ENCODE results near the gene MYBPC1.

Gene MYBPC1

DNA sequence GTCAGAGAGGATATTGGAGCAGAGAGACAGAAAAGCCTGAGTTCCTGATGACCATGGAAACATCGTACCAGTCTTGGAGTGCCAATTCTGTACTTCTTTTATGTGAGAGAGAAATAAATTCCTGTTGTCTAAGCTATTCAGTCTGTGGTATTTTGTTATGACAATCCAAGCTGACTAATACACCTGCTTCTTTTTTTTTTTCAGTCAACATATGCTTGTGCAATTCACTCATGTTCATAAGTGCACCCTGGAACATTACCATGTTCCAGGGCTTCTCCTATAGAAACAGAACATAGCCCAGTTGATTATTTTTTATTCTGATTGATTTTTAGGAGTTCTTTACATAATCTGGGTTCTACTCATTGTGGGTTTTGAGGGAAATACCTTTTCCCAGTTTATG lies 100.9 kb downstream of the MYBPC1 start:
- no peak for DNase-seq (ENCODE audit: low spot score)

DNA sequence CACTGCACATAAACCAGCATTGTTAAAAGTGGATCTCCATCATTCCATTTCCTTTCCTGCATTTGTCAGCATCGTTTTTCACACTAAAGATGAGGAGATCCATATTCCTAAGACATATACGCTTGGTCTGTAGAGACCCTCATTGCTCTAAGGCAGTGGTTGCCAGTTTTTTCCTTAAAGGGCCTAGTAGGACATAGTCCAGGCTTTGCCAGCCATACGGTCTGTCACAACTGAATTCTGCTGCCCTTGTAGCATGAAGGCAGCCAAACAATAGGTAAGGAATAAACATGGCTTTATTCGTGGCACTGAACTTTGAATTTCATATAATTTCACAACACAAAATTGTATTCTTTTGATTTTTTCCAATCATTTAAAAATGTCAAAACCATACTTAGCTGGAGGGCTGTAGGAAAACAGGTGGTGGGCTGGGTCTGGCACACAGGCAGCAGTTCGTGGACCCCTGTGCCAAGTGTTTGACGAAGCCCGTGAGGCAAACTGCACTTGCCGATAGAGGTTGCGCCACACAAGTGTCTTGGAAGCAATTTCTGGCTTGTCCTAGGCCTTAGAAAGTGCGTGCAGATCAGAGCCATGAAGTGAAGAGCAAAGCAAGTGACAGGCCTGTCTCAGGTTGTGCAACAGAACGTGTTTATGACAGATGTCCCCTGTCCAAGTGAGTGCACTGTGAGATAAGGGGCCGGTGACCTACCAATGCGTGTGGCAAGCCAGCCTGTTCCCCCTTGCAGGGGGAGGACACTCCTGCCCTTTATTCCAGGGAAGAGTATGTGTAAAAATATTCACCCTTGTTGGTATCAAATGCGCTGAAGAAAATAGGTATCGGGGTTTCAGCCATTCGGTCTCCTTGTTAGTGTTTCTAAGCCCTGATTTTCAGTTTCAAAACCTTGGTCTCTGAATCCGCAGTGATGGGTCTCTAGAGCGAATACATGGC lies 101.8 kb downstream of the MYBPC1 start:
- no peak for DNase-seq (ENCODE audit: low spot score)

DNA sequence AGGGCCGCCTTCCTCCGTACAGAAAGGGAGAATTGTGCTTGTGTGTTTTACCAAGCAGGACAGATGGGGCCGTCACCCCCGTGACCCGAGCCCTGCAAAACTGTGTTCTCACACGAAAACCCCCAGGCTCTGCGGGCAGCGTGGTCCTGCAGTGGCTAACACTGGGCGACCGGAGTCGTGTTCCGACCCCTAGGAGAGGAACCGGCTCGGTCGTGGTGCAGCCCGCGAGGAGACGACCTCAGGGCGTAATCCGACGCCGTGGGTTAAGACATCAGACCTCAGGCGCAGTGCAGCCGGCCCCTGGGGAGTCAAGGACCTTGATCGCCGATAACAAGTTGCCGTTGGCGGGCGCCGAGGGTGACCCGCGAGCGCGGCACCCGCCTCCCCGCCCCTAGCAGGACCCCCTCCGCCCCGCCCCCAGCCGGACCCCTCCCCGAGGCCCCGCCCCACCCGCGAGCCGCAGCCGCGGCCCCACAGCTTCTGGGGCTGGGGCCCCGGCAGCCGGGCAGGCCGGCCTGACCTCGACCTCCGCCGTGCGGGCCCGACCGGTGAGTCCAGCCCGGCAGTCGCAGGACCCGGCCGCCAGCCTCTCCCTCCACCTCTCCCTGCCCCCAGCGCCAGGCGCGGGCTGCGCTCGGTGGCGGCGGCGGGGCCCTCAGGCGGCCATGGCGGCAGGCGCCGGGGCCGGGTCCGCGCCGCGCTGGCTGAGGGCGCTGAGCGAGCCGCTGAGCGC lies 102.6 kb downstream of the MYBPC1 start, which contains the start of gene CHPT1:
Gene CHPT1 (plus strand): TSS at position 444 of the 733 bp plus-strand sequence. CDS start 222 bp downstream, at position 666.
- peak; percentile 28 for DNase-seq (ENCODE audit: low spot score)

DNA sequence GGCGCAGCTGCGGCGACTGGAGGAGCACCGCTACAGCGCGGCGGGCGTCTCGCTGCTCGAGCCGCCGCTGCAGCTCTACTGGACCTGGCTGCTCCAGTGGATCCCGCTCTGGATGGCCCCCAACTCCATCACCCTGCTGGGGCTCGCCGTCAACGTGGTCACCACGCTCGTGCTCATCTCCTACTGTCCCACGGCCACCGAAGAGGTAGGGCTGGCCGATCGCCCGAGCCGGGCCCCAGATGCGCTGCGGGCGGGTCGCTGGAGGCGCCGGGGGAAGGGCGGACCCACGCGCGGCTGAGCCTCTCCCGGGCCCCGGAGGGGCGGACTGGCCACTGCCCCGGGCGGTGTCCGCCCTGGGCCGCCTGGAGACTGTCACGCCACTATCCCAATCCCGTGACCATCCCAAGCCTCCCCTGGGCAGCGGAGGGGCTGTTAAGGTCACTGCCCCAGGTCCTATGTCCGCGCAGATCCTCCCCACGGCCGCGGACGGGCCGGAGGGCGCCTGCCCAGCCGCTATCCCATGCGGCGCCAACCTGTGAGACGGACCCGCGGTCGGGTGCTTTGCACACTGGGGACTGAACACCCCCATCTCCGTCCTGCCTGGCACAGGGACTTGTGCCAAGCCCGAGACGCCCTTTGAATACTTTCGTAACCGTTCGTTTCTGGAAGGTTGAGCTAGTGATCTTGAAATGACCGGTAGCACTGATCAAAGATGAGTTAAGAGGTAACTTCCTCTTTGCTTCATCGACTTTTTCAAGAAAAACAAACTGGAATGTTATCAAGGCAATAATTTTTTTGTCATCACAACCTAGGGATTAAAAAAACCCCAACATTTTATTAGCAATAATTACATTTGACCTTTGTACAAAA lies 103.4 kb downstream of the MYBPC1 start:
- DNase-seq (ENCODE audit: low spot score): peak; percentile 32

DNA sequence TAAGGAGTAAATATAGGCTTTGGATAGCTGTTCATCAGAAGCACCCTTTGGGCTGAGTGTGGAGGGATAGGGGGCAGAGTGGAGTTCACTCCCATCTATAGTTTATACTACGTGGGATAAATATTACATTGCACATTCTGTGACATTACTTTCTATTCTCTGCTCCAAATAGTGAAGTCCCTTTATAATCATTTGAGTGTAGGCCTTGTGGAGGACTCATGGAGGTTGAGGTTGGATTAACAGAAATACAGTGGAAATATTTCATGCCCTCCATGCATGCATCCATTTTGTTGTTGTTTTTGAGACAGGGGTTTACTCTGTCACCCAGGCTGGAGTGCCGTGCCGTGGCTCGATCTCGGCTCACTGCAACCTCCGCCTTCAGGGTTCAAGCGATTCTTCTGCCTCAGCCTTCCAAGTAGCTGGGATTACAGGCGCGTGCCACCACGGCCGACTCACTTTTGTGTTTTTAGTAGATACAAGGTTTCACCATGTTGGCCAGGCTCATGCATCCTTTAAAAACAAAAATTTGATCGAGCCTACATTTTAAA lies 104.1 kb downstream of the MYBPC1 start:
- DNase-seq (ENCODE audit: low spot score): peak; percentile 29

DNA sequence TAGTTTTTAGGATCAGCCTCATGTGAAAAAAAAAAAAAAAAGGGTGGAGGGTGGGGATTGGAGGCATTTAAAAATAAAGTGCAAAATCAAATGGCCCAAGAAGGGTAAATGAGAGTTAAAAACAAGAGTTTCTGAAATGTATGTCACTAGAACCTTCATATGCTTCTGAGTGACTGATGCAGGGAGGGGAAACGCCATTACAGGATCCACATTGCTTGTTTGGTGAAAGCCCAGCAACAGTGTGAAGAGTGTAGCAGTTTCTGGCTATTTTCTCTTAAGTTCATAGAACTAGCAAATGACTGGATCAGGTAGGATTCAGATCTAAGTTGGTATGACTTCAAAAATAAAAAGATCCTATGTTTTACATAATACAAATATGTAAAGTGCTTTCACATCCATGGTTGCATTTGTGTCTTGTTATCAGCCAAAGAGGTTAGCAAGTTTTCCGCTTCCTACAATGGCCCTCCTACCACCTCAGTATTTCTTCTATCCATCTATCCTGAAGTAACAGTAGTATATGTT lies 105.6 kb downstream of the MYBPC1 start:
- DNase-seq (ENCODE audit: low spot score): no peak

DNA sequence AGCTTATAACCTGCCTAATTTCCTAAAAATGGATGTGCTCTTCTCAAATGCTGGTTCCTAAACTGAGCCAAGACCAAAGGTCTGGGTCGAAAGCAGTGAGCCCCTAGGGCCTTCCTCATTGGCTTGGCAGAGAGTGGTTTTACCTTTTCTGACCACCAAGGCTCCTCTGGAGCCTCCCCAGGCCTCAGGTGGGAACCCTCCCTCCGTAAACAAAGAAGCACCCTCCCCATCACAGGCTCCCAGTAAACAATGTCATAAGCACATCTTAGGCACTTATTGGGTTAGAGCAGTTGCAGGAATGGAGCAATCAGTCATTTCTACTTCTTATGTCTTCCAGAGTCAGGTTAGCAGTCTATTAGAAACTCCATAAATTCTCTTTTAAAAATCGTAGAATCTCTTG lies 108.7 kb downstream of the MYBPC1 start:
- DNase-seq (ENCODE audit: low spot score): no peak

DNA sequence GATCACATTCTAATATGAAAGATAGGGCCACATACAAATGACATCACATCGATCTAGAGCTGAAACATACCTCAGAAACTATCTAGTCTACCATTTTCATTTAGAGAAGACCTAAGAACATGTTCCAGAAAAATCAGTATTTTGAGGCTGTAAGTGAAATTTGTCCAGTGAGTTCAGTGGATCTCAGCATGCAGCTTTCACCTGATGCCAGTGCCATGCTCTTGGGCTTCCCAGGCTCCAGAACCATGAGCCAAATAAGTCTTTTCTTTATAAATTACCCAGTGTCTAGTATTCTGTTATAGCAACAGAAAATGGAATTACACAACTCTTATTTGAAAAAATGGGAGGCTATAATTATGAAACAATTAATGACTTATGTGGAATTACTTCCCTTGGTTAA lies 111.6 kb downstream of the MYBPC1 start:
- DNase-seq (ENCODE audit: low spot score): no peak

DNA sequence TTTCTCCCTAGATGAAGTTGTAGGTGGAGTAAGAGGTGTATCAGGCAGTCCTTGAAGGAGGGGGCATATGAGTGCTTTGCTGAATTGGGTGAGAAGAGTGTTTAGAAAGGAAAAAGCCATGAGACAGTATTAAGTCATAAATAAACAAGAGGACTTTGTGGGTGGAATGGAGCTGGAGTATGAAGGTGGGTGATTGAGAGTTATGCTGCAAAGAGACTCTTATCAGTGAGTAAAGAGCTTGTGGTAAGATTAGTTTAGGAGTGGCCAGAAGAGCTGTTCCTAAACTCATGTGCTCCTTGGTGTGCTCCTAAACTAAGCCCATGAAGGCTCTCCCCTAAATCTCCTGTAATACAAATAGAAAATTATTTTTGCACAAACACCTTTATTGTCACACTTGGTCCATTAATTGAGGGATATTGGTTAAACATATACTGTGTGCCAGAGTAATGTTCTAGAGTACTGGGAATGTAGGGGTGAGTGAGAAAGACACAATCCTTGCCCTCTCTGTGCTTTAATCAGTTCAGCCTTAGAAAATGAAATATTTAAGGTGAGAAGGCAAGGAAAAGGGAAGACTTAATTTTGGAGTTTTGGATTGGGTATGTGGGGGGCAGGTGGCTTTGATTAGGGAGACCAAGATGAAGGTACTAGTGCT lies 112.5 kb downstream of the MYBPC1 start:
- no peak for DNase-seq (ENCODE audit: low spot score)

DNA sequence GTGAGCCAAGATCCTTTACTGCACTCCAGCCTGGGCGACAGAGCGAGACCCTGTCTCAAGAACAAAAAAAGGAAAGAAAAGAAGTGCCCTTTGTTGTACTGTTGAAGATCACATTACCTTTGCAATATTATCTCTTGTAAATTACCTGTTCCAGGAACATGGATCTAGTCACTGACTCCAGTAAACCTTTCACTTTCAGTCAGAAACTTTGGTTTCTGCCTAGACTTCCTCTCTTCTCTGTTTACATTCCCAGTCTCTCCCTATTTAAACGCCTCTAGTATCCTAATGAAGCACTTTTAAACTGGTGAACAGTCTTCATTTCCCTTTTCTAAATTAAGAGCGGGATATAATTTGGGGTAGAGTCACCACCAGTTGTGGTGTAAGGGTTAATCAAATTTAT lies 115.5 kb downstream of the MYBPC1 start:
- no peak for DNase-seq (ENCODE audit: low spot score)

DNA sequence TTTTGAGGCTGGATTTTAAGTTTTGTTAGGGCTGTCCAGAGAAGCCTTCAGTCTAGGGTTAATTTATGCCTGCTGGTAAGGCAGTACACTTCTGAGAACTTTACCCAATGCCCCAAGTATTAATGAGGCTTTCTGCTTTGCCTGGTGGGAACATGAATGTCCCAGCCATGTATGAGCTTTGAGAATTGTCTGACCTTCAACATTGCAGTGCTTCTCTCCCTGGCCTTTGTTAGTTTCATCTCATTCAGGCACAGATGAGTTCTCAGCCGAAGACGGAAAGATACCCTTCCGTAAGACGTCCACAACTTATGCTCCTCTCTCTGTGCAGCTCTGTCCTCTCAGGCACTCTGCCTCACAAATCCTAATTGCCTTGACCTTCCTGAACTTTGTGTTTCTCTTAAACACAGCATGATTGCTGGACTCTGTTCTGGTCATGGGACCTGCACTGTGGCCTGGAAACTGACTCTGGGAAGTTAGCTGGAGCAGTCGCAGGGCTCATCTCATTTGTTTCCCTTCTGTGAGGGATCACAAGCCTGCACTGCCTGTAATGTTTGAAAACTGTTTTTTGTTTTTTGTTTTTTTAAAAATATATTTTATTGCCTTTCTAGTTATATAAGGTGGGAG lies 118.4 kb downstream of the MYBPC1 start:
- no peak for DNase-seq (ENCODE audit: low spot score)

DNA sequence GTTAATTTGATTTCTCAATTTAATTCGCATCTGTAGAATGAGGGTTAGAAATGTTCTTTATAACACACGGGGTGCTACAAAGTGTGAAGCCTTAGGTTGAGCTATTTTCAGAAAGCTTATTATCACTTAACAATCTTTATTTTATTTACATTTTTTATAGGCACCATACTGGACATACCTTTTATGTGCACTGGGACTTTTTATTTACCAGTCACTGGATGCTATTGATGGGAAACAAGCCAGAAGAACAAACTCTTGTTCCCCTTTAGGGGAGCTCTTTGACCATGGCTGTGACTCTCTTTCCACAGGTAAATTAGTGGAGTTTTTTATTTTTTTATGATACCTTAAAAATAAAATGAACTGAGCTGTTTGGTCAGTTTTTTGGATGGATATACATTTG lies 119.2 kb downstream of the MYBPC1 start:
- no peak for DNase-seq (ENCODE audit: low spot score)

DNA sequence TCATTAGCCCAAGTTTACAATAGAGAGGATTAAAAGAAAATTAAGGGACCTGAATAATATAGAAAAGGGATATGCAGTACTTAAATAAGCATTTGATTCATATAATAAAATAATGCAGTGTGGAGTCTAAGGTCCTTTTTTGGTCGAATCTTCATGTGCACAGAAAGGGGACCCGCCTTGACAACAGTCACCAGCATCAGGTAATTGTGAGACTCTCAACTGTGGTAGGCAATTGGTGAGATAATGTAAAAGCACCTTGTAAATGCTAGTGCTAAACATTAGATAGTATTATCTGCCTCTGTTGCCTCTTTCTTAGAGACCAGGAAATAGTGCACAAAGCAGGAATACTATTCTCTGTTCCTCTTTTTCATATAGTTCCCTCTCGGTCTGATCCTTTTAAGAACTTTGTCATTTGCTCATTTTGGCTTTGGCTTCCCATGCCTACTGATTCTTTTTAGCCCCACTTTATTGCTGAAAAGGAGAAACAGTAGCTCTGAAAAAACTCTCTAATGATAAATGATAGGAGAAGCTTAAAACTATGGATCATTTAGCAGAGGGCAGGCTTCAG lies 120.2 kb downstream of the MYBPC1 start:
- no peak for DNase-seq (ENCODE audit: low spot score)

DNA sequence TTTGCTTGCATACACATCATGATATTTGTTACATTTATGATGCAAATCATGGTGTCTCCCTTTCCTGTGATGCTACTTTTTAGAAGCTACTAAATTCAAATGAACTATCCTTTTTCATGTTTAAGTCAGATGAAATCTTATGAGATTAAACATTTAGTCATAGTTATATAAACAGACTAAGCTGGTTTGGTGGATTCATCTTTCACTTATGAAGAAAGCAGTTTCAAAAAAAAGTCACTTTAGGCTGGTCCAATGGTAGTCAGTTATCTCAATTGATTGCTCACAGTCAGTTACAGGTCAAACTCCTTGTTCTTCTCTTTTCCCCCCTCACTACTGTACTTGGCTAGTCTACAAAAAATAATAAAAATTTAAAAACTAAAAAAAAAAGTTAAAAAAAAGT lies 124.8 kb downstream of the MYBPC1 start:
- DNase-seq (ENCODE audit: low spot score): no peak

DNA sequence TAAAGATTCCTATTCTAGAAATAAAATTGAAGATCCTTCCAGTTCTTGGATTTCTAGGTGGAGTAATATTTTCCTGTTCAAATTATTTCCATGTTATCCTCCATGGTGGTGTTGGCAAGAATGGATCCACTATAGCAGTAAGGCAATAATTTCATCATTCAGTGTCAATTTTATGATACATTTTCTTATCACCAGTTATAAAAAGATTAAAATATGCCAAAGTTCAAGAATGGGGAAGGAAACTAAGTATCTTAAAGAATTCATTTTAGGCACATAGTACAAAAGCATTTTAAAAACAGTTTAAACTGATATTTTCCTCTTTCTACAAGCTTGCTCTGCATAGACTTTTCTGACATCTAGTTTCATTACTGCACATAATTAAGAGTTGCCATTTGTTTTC lies 125.3 kb downstream of the MYBPC1 start:
- DNase-seq (ENCODE audit: low spot score): no peak

DNA sequence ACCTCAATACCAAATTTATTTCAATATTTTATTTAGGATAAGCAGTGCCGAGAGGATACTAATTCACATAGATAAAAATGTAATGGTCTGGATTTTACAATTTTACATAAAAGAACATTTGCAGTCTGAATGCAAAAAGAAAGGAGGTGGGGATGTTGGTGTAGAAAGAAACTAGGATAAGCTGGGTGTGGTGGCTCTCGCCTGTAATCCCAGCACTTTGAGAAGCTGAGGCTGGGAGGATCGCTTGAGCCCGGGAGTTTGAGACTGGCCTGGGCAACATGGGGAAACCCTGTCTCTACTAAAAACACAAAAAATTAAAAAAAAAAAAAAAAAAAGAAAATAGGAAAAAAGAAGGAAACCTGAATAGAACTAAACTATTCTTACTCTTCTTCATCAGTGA lies 127.6 kb downstream of the MYBPC1 start:
- DNase-seq (ENCODE audit: low spot score): no peak

DNA sequence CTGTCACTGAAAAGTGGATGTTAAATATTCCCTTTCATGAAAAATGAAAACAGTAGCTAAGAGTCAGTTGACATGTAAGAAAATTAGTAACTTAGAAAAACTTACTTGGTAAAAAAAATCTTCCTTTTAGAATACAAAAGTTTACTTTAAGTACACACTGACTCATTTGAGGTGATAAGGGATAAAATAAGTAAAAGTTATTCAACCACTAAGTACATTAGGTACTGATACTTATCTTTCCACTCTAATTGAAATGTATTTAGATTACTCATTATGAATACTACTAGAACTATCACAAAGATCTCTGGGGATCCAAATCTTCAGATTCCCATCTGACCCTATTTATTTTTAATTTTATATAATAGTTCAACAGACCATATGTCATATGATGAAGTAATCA lies 132.3 kb downstream of the MYBPC1 start:
- no peak for DNase-seq (ENCODE audit: low spot score)

DNA sequence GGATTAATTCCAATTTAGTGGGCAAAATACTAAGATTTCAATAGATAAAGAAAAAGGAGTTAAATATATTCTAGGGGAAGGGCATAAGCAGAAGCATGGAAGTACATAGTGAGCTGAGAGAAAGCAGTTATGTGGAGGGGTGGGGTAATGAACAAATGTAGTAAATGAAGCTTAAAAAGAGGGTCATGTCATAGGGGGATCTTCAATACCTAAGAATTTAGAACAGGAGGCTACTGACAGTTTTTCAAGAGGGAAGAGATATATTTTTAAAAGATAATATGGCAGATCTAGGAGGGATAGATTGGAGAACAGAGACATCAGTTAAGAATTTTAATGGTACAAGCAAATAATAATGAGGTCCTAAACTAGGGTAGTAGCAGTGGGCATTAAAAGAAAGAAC lies 135.1 kb downstream of the MYBPC1 start:
- no peak for DNase-seq (ENCODE audit: low spot score)

DNA sequence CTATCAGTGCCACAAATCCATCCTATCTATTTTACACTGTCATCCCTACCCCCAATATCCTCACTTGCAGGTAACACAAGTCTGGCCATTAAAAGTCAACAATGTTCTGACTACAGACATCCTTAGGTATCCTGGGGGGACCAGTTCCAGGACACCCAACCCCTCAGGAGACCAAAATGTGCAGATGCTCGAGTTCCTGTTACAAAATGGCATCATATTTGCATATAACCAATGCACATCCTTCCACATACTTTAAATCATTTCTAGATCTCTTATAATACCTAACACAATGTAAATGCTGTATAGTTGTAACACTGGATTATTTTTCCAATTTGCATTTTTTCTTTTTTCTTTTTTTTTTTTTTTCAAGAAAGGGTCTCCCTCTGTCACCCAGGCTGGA lies 137.5 kb downstream of the MYBPC1 start:
- DNase-seq (ENCODE audit: low spot score): no peak

DNA sequence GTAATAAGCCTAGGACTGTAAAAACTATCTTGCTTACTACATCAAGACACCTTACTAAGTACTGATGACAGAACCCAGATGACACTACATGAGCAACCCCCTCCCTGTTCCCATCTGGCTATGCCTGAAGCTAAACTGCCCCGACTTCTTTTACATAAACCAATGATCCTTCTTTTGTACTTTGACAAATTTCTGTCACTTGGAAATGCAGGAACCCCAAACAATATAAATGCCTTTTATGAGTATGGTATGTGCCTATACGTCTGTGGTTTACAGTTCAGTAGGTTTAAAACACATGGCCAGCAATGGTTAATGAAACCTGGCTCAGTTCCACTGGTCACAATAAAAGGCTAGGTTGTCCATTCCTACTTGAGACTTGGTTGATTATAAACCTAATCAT lies 138.4 kb downstream of the MYBPC1 start:
- no peak for DNase-seq (ENCODE audit: low spot score)

Measured in COLO829 (cell line).